ENCODE data around the gene PAPSS1. TPM values are rescaled to one million over a fixed set of nuclear protein-coding genes. Genes with fewer than 3 reads are reported as not detected.

The PAPSS1 gene
- total RNA-seq, 1 experiment from 2014 or later = 83.6 TPM

GRCh38 chr4:107577743-107578142, 142.3 kb downstream of the PAPSS1 start:
- H4K91ac ChIP-seq (ENCODE audit: insufficient read length, low read depth, low read length) = no peak overlapping the region
- no peak overlapping the region for H3K14ac ChIP-seq (ENCODE audit: insufficient read depth, low read length)
- WGBS (ENCODE audit: extremely low coverage, insufficient read length, low lambda C conversion rate) = no CpG with 5 or more reads among the region's 3 CpGs
- no peak overlapping the region for H4K8ac ChIP-seq (replicated peaks; ENCODE audit: insufficient read length, low read depth, low read length)
- H3K18ac ChIP-seq (ENCODE audit: insufficient read length, low read depth, low read length) = no peak overlapping the region
- H3K4me3 Mint-ChIP-seq = no peak overlapping the region
- H4K20me1 ChIP-seq (ENCODE audit: control insufficient read depth, insufficient read depth, insufficient read length) = no peaks in the 10 kb centered on the region
- no peak overlapping the region for H3K56ac ChIP-seq (ENCODE audit: insufficient read length, low read depth, low read length)
- H3K9me3 ChIP-seq (ENCODE audit: control insufficient read depth, low read depth, low read length) = no peaks in the 10 kb centered on the region
- H3K27ac Mint-ChIP-seq = no peak overlapping the region
- H3T11ph ChIP-seq (ENCODE audit: low read length) = no peak overlapping the region
- H3K79me1 ChIP-seq (ENCODE audit: insufficient read depth, low read depth, low read length, poor library complexity, severe bottlenecking) = no peaks in the 10 kb centered on the region
- no peak overlapping the region for H3K4ac ChIP-seq (ENCODE audit: low read depth, low read length)
- H3K4me2 ChIP-seq (ENCODE audit: insufficient read depth, insufficient read length, low read length) = no peak overlapping the region
- no peak overlapping the region for H4K5ac ChIP-seq (ENCODE audit: insufficient read length, low read depth, low read length)
- H3K27ac ChIP-seq (ENCODE audit: insufficient read length, low read depth, low read length) = no peak overlapping the region
- no peak overlapping the region for H2AFZ ChIP-seq (ENCODE audit: low read length)
- H2AK5ac ChIP-seq (ENCODE audit: insufficient read length, low read length) = no peak overlapping the region
- H3K36me3 Mint-ChIP-seq (ENCODE audit: insufficient read depth in 1 of 3, low read depth in 3 of 3) = no peaks in the 10 kb centered on the region
- H2BK5ac ChIP-seq (ENCODE audit: insufficient read length, low read length) = no peak overlapping the region
- H3K4me1 ChIP-seq (ENCODE audit: insufficient read depth, low read length) = no peaks in the 10 kb centered on the region
- no peak overlapping the region for H2BK120ac ChIP-seq (ENCODE audit: low read depth, low read length, poor library complexity, severe bottlenecking)
- H2BK12ac ChIP-seq (ENCODE audit: insufficient read length, low read depth, low read length) = no peak overlapping the region
- H3K23me2 ChIP-seq (ENCODE audit: insufficient read length, low read depth, low read length, poor library complexity, severe bottlenecking) = no peaks in the 10 kb centered on the region
- no peaks in the 10 kb centered on the region for H3K79me2 ChIP-seq (ENCODE audit: insufficient read depth, low read length)
- peaks cover 4% of the 10 kb centered on the region for H3K27me3 Mint-ChIP-seq (ENCODE audit: low read depth)
- H3K23ac ChIP-seq (ENCODE audit: insufficient read length, low read depth, low read length) = no peak overlapping the region
- no peaks in the 10 kb centered on the region for H3K27me3 ChIP-seq (ENCODE audit: insufficient read depth, low read length)
- H2BK15ac ChIP-seq (ENCODE audit: low read depth, low read length) = no peak overlapping the region
- no peak for DNase-seq
- H2BK20ac ChIP-seq (ENCODE audit: low read depth, low read length, poor library complexity, severe bottlenecking) = no peak overlapping the region
- no peak overlapping the region for H3K9ac ChIP-seq (ENCODE audit: extremely low read depth, insufficient read length, low read length)
- H3K9me3 Mint-ChIP-seq = no peaks in the 10 kb centered on the region
- peaks cover 2% of the 10 kb centered on the region in 2 experiments; a peak in 3 of 4 replicates for H3K4me1 Mint-ChIP-seq
- TF ChIP-seq, protein P1, sequence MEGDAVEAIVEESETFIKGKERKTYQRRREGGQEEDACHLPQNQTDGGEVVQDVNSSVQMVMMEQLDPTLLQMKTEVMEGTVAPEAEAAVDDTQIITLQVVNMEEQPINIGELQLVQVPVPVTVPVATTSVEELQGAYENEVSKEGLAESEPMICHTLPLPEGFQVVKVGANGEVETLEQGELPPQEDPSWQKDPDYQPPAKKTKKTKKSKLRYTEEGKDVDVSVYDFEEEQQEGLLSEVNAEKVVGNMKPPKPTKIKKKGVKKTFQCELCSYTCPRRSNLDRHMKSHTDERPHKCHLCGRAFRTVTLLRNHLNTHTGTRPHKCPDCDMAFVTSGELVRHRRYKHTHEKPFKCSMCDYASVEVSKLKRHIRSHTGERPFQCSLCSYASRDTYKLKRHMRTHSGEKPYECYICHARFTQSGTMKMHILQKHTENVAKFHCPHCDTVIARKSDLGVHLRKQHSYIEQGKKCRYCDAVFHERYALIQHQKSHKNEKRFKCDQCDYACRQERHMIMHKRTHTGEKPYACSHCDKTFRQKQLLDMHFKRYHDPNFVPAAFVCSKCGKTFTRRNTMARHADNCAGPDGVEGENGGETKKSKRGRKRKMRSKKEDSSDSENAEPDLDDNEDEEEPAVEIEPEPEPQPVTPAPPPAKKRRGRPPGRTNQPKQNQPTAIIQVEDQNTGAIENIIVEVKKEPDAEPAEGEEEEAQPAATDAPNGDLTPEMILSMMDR (conservative IDR thresholded peaks at IDR 0.05) = no peak

Data from H9 (cell line).